Vagina (tissue), 2 donors: Measurements from ENCODE around the gene ARFIP1.

ENCODE experiments used
- CTCF ChIP-seq, 3 experiments: fragments of 450-650 bp in 2 of 3; fragments of 200-600 bp in 1 of 3; sonication (generic) in 1 of 3; IDR thresholded peaks; one replicate each; pipeline ENCODE4 v1.5.1; 2017 to 2019; ENCODE audit warnings: antibody characterized with exemption in 3 of 3, mild to moderate bottlenecking in 2 of 3, moderate library complexity in 2 of 3
- POLR2A ChIP-seq, 2 donors: fragments of 450-650 bp; IDR thresholded peaks; one replicate each; pipeline ENCODE4 v1.6.1; 2017; ENCODE audit warnings: antibody characterized with exemption in 2 of 2, mild to moderate bottlenecking in 2 of 2, moderate library complexity in 2 of 2
- POLR2AphosphoS5 ChIP-seq, 2 donors: sonication (generic); formaldehyde crosslinking; IDR thresholded peaks; one replicate each; pipeline ENCODE4 v1.9.0; 2017; ENCODE audit warnings: antibody characterized with exemption in 2 of 2, mild to moderate bottlenecking in 2 of 2, low read depth in 1 of 2; ENCODE audit not compliant: insufficient read depth in 1 of 2

- TF ChIP-seq CTCF (IDR thresholded peaks at IDR 0.05) (no peak), POLR2AphosphoS5 (IDR thresholded peaks at IDR 0.05; ENCODE audit: insufficient read depth in 1 of 2, low read depth in 1 of 2) (no peak), POLR2A (IDR thresholded peaks at IDR 0.05) (no peak)
These were observed 5.0 kb downstream of the ARFIP1 start for GRCh38 chr4:152784490-152785350.
